ENCODE results near the gene IL1RAP.

DNA sequence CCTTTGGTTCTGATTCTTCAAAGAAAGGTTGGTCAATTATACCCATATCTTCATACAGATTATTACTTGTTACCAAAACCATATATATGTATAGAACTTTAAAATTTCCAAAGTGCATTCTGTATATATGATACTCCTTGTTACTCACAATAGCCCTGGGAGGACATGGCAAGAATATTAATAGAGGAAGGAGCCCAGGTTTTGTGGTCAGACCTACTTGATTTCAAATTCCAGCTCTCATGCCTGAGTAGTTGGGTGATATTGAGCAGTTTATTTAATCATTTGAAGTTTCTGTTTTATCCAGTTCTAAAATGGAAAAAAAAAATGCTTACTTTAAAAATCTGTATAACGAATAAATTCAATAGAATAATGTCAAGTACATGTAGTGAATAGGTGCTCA, 2.5 kb downstream of the IL1RAP start:
- TF ChIP-seq, protein P1, sequence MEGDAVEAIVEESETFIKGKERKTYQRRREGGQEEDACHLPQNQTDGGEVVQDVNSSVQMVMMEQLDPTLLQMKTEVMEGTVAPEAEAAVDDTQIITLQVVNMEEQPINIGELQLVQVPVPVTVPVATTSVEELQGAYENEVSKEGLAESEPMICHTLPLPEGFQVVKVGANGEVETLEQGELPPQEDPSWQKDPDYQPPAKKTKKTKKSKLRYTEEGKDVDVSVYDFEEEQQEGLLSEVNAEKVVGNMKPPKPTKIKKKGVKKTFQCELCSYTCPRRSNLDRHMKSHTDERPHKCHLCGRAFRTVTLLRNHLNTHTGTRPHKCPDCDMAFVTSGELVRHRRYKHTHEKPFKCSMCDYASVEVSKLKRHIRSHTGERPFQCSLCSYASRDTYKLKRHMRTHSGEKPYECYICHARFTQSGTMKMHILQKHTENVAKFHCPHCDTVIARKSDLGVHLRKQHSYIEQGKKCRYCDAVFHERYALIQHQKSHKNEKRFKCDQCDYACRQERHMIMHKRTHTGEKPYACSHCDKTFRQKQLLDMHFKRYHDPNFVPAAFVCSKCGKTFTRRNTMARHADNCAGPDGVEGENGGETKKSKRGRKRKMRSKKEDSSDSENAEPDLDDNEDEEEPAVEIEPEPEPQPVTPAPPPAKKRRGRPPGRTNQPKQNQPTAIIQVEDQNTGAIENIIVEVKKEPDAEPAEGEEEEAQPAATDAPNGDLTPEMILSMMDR (IDR thresholded peaks at IDR 0.05), result no peak
- no peak for TF ChIP-seq POLR2A (IDR thresholded peaks at IDR 0.05)
- TF ChIP-seq POLR2AphosphoS5 (IDR thresholded peaks at IDR 0.05), result no peak

Measured in prostate gland (tissue), 2 donors.